Testis (tissue), 2 donors: ENCODE measurements around the gene LCN9.

Source experiments
- CTCF ChIP-seq, 3 experiments: fragments of 450-650 bp in 2 of 3; fragments of 200-600 bp in 1 of 3; sonication (generic) in 1 of 3; IDR thresholded peaks; one replicate each; pipeline ENCODE4 v1.5.1; 2016 to 2019; ENCODE audit warnings: antibody characterized with exemption in 3 of 3, mild to moderate bottlenecking in 2 of 3, moderate library complexity in 1 of 3
- POLR2A ChIP-seq: fragments of 450-650 bp; IDR thresholded peaks from one replicate; pipeline ENCODE4 v1.6.1; 2017; ENCODE audit warnings: antibody characterized with exemption, mild to moderate bottlenecking, moderate library complexity

DNA sequence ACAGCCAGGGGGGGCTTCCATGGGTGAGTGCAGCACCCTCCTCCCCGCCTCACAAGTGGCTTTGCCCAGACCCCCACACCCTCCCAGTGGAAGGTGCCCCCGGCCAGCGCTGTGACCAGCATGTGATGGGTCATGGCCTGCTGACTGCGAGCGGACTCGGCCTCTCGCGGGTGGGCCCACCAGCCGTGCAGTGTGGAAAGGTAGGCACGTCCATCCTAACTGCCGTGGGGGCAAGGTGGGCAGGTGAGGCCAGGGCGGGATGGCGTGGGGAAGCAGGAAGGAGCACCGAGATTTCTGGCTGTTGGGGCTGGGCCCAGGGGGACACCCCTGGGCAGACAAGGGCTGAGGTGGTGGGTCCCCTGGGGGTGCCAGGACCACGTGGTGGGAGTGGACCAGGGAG, 24.1 kb downstream of the LCN9 start:
- TF ChIP-seq CTCF (IDR thresholded peaks at IDR 0.05), result no peak
- no peak for TF ChIP-seq POLR2A
